Transverse colon (tissue), 3 donors: ENCODE measurements around the gene RHOB.

Experiments used
- EP300 ChIP-seq: sonication (generic); formaldehyde crosslinking; IDR thresholded peaks from one replicate; pipeline ENCODE4 v1.6.1; 2017; ENCODE audit warnings: antibody characterized with exemption, low read depth
- POLR2A ChIP-seq: fragments of 450-650 bp; IDR thresholded peaks from one replicate; pipeline ENCODE4 v1.6.1; 2016; ENCODE audit warnings: antibody characterized with exemption, mild to moderate bottlenecking, moderate library complexity
- TF ChIP-seq, protein P1 (sequence below), 5 experiments: fragments of 200-600 bp in 3 of 5; fragments of 450-650 bp in 2 of 5; sonication (generic) in 3 of 5; IDR thresholded peaks; 1 replicate in 2 of 5; 2 replicates in 3 of 5; pipeline ENCODE4 v1.5.1; 2016 to 2017; ENCODE audit warnings: antibody characterized with exemption in 5 of 5, inconsistent platforms in 3 of 5, mild to moderate bottlenecking in 2 of 5, moderate library complexity in 1 of 5

- TF ChIP-seq, protein P1, sequence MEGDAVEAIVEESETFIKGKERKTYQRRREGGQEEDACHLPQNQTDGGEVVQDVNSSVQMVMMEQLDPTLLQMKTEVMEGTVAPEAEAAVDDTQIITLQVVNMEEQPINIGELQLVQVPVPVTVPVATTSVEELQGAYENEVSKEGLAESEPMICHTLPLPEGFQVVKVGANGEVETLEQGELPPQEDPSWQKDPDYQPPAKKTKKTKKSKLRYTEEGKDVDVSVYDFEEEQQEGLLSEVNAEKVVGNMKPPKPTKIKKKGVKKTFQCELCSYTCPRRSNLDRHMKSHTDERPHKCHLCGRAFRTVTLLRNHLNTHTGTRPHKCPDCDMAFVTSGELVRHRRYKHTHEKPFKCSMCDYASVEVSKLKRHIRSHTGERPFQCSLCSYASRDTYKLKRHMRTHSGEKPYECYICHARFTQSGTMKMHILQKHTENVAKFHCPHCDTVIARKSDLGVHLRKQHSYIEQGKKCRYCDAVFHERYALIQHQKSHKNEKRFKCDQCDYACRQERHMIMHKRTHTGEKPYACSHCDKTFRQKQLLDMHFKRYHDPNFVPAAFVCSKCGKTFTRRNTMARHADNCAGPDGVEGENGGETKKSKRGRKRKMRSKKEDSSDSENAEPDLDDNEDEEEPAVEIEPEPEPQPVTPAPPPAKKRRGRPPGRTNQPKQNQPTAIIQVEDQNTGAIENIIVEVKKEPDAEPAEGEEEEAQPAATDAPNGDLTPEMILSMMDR (IDR thresholded peaks at IDR 0.05), result no peak
- TF ChIP-seq EP300 (no peak), POLR2A (no peak)
These were observed 4.5 kb downstream of the RHOB start for GRCh38 chr2:20451341-20451740.
